ENCODE data around the gene LRP1B.

The LRP1B gene

DNA sequence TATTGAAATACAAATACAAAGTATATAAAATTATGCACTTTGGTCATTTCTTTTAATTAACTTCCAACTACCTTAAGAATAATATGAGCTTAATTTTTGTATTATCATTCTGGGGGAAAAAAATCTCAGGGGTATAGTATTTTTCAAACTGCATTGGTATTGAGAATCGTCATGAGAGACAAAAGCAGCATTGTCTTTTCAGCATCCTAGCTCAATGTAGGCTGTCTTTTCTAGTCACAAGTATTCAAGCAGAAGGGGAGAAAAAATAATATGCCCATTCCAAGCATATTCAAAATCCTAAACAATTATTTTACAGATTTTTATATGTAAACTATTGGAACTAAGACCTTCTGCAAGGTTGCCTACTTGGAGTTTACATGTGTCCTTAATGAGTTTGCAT lies 693.3 kb downstream of the LRP1B start:
- DNase-seq (ENCODE audit: low read depth): no peak

DNA sequence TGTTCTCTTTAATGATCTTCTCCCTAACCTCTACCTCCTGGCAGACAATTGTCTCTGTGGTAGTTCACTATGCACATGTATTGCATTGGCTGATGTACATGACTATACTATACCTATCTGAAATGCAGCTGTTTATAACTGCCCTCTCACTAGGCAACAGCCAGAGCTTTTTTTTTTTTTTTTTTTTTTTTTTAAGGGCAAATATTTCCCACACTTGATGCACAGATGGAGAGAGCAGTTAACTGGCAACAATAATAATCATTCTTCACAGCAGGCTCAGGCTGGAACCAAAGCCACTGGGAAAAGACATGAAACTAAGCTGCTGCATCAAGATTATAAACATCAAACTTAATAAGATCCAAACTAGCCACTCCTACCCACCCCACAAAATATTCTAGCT lies 707.7 kb downstream of the LRP1B start:
- no peak for DNase-seq (ENCODE audit: low read depth)

DNA sequence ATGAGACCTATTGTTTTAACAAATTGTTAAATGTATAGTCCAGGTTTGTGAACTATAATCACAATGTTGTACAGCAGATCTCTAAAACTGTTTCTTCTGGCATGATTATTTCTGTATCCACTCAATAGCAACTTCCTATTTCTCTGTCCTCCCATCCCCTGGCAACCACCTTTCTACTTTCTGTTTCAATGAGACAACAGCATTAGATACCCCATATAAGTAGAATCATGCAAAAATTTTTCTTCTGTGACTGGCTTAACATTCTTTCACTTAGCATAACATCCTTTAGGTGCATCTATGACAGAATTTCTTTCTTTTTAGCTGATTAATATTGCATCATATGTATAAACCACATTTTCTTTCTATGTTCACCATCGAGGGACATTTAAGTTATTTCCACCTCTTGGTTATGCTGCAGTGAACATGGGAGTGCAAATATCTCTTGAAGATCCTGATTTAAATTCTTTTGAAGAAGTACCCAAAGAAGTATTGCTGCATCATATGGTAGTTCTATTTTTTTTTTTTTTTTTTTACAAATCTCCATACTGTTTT lies 713.5 kb downstream of the LRP1B start:
- DNase-seq (ENCODE audit: low read depth): peak; percentile 10

GRCh38 chr2:141411419-141411818 lies 719.4 kb downstream of the LRP1B start:
- DNase-seq (ENCODE audit: low read depth): no peak

DNA sequence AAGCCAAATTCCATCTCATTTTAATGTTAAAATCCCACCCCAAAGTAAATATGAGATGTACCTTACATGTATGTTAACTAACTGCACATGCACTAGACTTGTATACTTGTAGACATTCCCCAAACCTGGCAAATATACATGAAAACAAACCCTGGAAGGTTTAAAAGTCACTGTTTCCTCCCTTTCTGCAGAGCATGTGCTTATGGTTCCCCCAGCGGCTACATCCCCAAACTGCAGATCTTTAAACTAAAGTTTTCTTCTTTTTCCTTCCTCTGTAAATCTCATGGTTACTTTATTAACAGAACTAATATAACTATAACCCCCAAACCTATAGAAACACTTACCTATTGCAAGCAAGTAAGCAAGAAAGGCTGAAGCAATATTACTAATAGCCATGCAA lies 731.5 kb downstream of the LRP1B start:
- DNase-seq (ENCODE audit: low read depth): peak; percentile 7

GRCh38 chr2:141393214-141393545 lies 737.6 kb downstream of the LRP1B start:
- peak; percentile 83 for DNase-seq (ENCODE audit: low read depth)

- peak; percentile 94 for DNase-seq (ENCODE audit: low read depth)
These were observed 738.2 kb downstream of the LRP1B start for GRCh38 chr2:141392517-141393213.

DNA sequence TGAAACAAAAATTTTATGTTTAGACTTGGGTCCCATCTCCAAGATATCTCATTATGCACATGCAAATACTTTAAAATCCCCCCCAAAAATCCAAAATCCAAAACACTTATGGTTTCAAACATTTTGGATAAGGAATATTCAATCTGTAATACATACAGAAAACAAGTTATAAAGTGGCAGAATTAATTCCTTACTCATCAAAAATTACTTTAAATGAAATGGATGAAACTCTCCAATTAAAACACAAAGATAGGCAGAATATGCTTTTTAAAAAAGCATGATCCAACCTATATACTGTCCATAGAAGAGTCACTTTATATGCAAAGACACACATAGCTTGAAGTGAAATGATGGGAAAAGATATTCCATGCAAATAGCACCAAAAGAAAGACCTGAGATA lies 744.6 kb downstream of the LRP1B start:
- DNase-seq (ENCODE audit: low read depth): no peak

- DNase-seq (ENCODE audit: low read depth): peak; percentile 67
These were observed 746.1 kb downstream of the LRP1B start for GRCh38 chr2:141384676-141385075.

DNA sequence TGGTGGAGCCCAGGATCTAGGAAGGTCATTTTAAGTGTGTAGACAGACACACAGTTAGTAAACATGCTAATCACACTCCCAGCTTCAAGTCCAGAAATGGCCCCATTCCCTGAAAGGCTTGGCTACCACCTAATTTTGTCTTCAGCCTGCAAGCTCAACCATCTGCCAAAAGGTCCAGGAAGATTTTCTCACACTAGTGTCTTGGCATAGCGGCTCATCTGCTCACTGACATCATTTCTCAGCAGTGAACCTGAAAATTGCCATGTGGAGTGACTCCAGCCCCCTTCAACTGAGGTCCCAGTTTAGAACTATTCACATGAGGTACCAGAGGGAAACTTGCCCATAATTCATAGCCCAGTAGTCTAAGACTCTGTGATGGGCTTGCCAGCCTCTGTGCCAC lies 748.9 kb downstream of the LRP1B start:
- DNase-seq (ENCODE audit: low read depth): no peak

- no peak for DNase-seq (ENCODE audit: low read depth)
These were observed 750.5 kb downstream of the LRP1B start for GRCh38 chr2:141380008-141380979.

DNA sequence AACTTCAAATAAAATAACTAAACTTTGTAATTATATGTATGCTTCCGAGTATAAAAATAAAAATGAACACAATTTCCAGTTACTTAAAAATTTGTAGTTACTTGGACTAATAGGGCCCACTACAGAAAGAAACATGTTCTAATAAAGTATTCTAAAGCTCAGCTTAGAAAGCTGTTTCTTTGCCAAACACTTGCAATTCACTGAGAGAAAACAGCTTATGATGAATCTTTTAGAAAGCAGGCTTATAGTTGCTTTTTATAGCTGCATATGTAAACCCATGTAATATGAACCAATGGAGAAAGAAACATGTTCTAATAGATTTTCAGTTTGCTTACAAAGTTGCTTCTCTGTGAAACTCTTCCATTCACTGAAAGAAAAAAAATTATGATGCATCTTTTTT lies 766.0 kb downstream of the LRP1B start:
- no peak for DNase-seq (ENCODE audit: low read depth)

DNA sequence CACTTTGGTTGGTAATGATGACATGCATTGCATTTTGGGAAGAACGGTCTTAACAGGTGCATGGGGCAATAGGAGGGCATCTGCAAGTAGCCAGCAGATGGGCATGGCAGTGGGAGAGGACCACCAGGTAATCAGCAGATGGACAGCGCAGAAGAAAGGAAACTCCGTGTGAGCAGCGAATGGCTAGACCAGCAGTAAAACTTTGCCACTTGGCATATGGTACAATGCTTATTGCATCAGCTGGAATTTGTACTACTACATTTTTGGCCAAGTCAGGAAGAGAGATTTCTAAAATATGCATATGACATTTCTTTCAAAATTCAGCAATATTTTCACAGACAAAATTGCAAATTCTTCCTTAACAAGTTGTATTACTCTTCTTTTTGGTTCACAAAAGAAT lies 768.5 kb downstream of the LRP1B start:
- DNase-seq (ENCODE audit: low read depth): no peak

GRCh38 chr2:141348481-141348880 lies 782.3 kb downstream of the LRP1B start:
- DNase-seq (ENCODE audit: low read depth): peak; percentile 5

GRCh38 chr2:141341444-141341843 lies 789.4 kb downstream of the LRP1B start:
- DNase-seq (ENCODE audit: low read depth): peak; percentile 99

- DNase-seq (ENCODE audit: low read depth): peak; percentile 88
These were observed 799.7 kb downstream of the LRP1B start for GRCh38 chr2:141331127-141331526.

DNA sequence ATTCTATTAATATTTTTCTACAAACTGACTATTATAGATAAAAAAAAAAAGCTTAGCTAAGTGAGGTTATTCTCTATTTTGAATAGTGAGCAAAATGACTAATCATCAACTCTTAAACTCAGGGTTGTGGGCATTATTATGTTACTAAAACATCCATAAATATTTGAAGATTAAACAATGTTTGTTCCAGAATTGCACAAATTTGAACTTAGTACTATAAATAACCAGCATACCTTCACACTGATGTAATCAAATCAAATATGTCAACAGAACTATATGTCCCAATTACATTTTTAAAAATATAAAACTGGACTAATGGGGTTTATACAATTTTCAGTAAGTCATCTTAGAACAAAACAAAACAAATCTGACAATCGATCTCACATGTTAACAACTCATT lies 800.9 kb downstream of the LRP1B start:
- peak; percentile 68 for DNase-seq (ENCODE audit: low read depth)

- no peak for DNase-seq (ENCODE audit: low read depth)
These were observed 807.2 kb downstream of the LRP1B start for GRCh38 chr2:141323571-141323970.

- peak; percentile 77 for DNase-seq (ENCODE audit: low read depth)
These were observed 812.8 kb downstream of the LRP1B start for GRCh38 chr2:141317986-141318385.

- no peak for DNase-seq (ENCODE audit: low read depth)
These were observed 814.2 kb downstream of the LRP1B start for GRCh38 chr2:141316606-141317005.

DNA sequence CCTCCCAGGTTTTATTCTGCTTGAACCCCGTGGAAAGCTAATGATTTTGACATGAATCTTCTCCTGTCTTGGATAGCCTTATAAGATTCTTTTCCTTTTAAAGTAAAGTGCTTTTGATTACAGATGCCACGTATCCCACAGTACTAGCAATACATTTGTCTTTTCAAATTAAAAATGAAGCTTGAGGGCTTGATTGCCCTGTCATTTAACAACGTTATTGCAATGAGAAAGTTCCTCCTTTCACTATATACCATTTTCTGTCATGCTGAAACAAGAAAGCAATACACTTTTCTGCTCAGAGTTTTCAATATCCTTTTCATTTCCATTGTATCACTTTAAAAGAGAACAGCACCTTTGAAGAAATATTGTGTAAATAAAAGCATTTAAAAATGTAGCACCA lies 814.7 kb downstream of the LRP1B start:
- no peak for DNase-seq (ENCODE audit: low read depth)

GRCh38 chr2:141313972-141314371 lies 816.8 kb downstream of the LRP1B start:
- DNase-seq (ENCODE audit: low read depth): no peak

DNA sequence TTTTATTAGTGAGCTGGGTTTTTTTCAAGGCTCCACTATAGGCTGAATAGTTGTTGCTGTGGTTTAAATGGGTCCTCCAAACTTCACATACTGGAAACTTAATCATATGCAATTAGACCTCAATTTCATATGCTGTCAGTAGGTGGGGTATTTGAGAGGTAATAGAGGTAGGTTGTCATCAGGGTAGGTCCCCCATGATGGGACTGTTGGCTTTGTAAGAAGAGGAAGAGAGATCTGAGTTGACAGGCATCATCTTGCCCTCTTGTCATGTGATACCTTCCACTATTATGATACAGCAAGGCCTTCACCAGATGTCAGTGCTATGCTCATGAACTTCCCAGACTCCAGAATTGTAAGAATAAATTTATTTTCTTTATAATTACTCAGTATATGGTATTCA lies 819.4 kb downstream of the LRP1B start:
- no peak for DNase-seq (ENCODE audit: low read depth)

Data from amniotic epithelial cell (primary cell).